ENCODE results near the gene HSF2.
"Not testable (repeated sequence)": the region's sequence is repeated elsewhere in the genome, so short reads cannot be mapped to it uniquely, and the experiment has no call there.

HSF2 gene

DNA sequence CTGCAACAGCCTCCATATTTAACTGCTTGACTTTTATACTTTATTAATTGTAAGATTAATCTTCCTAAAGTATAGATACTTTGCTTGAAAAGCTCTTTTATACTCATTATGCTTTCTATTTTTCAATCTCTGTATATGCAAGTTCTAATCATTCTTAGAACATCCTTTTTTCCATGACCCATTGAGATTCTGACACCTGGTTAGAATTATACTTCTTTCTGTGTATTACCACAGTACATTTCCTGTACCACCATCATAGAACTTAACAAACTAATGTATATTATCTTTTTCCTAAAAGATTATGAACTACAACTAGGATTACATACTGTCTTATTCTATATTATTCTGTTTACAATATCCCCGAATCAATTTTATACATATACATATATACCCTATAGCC lies 58.6 kb downstream of the HSF2 start:
- DNase-seq = no peak

- no peak for DNase-seq
Measured at GRCh38 chr6:122459240-122459639, 59.8 kb downstream of the HSF2 start.

DNA sequence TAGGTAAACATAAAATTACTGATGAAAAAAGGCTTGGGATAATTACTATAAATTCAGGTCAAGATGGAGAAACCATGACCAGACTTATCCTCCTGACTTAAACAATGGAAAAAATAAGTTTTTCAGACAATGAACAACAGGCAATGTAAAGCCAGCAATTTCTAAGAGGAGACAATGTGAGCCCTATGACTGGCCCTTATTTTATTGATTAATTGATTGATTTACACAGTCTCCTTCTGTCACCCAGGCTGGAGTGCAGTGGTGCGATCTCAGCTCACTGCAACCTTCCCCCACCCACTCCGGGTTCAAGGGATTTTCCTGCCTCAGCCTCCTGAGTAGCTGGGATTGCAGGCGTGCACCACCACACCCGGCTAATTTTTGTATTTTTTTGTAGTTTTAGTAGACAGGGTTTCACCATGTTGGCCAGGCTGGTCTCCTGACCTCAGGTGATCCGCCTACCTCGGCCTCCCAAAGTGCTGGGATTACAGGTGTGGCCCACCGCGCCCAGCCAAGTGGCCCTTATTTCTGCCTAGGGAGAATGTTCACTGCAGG lies 60.5 kb downstream of the HSF2 start:
- DNase-seq = not testable (repeated sequence)

DNA sequence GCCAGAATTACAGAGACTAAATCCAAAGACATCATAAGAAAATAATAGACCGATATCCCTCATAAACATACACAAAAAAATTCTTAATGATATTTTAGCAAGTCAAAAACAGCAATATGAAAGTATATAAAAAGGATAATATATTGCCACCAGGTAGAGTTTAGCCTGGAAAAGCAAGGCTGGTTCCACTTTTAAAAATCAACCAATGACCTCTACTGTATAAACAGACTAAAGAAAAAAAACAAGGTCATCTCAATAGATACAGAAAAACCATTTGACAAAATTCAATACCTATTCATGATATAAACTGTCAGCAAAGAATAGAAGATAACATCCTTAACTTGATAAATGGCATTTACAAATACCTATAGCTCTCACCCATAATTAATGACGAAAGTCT lies 62.4 kb downstream of the HSF2 start:
- no peak for DNase-seq

DNA sequence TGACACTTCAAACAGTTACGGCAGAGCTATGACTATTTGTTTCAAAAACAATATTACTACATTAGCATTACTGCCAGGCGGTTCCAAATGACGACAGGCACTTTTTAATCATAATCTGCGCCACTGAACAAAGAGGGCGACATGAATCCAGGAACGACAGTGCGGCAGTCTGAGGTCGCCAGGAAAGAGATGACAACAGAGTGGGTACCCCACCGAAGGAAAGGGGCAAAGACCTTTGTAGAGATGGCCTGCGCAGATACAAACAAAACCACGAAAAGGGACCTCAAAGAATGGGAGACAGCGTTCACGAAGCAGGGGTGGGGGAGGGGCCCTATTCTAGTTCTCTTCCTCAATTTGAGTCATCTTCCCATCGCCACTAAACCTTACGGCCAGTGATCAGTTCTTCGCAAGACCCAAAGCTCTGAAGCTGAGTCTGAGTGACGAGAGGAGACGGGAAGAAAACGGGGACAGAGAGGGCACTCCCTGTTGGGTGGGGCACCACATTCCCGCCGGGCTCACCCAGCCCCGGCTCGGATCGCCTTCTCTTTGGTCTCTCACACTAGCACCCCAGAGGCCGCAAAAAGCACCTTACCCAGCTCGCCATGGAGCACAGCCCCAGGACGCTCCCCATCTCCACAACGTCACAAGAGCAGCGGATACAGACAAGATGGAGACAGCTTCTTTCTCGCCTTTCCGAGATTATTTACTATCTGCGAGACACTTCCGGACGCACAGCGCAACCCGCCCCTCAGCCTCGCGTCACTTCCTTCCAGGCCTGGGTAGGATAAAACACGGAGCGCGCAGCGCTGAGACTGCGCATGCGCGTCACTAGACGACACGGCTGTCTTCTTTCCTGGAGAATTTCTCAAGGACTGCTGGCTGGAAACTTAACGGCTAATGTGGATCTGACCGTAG lies 71.9 kb downstream of the HSF2 start, which contains the start of gene SERINC1:
Gene SERINC1, minus strand, starts transcription at position 701 of the 915 bp plus-strand sequence. Its CDS starts 70 bp downstream, at position 631.
- DNase-seq = peak; percentile 92

- no peak for DNase-seq
Measured at GRCh38 chr6:122472022-122472340, 72.5 kb downstream of the HSF2 start.

DNA sequence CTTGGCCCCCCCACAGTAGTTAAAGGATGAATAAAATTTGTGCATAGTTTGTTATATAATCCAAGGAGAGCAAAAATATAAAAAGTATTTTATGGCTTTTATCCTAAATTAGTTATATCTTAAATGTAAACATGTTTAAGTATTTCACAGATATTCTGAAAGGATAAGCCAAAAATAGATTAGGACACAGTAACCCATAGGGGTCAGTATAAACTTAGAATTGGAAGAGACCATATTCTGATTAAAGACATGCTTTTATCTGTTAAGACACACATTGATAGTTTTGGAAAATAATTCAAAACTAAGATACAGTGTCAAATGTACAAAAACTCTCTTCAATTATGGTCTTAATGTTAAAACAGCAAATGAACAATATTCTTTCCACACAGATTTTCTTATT lies 76.7 kb downstream of the HSF2 start:
- DNase-seq = no peak

DNA sequence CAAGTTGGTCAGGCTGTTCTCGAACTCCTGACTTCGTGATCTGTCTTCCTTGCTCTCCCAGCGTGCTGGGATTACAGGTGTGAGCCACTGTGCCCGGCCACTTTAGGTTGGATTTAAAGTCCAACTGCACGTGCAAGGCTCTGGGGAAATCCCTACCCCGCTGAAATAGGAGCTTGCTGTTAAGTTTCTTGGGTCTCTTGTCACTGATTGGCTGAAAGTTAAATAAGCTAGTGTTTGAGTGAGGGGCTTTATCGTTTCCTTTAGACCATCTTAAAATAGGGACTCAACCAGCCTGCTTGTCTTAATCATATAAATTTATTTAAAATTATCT lies 83.3 kb downstream of the HSF2 start:
- no peak for DNase-seq

Data from CD4-positive, alpha-beta T cell treated with Interferon gamma for 1 hour (primary cell).